Testis (tissue), 2 donors: ENCODE data around the gene INO80E.

Experiments used
- CTCF ChIP-seq, 3 experiments: fragments of 450-650 bp in 2 of 3; fragments of 200-600 bp in 1 of 3; sonication (generic) in 1 of 3; IDR thresholded peaks; one replicate each; pipeline ENCODE4 v1.5.1; 2016 to 2019; ENCODE audit warnings: antibody characterized with exemption in 3 of 3, mild to moderate bottlenecking in 2 of 3, moderate library complexity in 1 of 3
- POLR2A ChIP-seq: fragments of 450-650 bp; IDR thresholded peaks from one replicate; pipeline ENCODE4 v1.6.1; 2017; ENCODE audit warnings: antibody characterized with exemption, mild to moderate bottlenecking, moderate library complexity

GRCh38 chr16:29972992-29973383, 23.1 kb upstream of the INO80E start:
- TF ChIP-seq POLR2A = no peak
- no peak for TF ChIP-seq CTCF (IDR thresholded peaks at IDR 0.05)
